ENCODE data around the gene RBM43.
"Not testable (repeated sequence)": the region's sequence is repeated elsewhere in the genome, so short reads cannot be mapped to it uniquely, and the experiment has no call there.

RBM43 gene

GRCh38 chr2:151268085-151268484 is 6.4 kb upstream of the RBM43 start:
- no peak for DNase-seq (ENCODE audit: low spot score)

GRCh38 chr2:151267537-151267936 is 5.9 kb upstream of the RBM43 start:
- DNase-seq (ENCODE audit: low spot score): no peak

- DNase-seq (ENCODE audit: low spot score): no peak
Observed at GRCh38 chr2:151265991-151266390, 4.3 kb upstream of the RBM43 start.

DNA sequence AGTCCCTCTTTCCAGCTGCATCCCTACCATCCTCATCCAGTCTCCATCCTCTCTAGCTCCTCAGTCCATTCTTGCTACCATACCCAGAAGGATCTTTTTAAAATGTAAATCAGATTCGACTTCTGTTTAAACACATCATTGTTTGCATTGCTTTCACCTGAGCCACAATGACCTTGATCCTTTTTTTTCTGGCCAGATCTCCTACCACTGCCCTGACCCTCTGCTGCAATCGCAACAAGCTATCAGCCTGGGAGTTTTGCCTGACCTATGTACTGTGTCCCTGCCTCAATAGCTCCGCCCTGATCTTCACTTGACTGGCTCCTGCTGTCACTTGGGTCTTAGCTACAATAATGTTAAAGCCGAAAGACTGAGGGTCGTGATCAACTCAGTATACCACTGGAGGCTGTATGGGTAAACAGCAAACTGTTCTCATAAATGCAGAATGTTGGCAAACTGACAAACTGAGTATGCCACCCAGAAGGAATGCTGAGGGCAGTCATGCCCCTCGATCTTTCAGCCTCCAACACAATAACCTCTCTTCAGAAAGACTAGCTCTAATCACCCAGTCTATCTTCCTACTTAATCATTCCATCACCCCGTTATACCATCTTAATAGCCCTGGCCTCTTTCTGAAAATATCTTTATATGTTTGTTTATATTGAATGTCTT is 2.6 kb upstream of the RBM43 start:
- DNase-seq (ENCODE audit: low spot score): peak; percentile 67

GRCh38 chr2:151262629-151263028 is 966 bp upstream of the RBM43 start:
- DNase-seq (ENCODE audit: low spot score): no peak

DNA sequence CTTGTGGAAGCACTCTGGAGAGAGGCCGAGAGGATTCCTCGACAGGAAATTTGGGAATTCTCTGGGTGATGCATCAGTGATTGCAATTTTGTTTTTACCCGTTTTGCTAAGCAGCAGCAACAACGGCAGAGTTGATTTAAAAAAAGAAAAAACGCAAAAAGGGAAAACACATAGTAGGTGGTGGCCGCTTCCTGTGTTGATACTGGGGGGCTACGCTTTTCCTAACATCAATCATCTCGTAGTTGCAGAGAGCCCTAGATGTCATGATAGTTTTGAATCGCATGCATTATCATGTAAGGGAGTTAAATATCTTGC is 271 bp upstream of the RBM43 start:
- no peak for DNase-seq (ENCODE audit: low spot score)

DNA sequence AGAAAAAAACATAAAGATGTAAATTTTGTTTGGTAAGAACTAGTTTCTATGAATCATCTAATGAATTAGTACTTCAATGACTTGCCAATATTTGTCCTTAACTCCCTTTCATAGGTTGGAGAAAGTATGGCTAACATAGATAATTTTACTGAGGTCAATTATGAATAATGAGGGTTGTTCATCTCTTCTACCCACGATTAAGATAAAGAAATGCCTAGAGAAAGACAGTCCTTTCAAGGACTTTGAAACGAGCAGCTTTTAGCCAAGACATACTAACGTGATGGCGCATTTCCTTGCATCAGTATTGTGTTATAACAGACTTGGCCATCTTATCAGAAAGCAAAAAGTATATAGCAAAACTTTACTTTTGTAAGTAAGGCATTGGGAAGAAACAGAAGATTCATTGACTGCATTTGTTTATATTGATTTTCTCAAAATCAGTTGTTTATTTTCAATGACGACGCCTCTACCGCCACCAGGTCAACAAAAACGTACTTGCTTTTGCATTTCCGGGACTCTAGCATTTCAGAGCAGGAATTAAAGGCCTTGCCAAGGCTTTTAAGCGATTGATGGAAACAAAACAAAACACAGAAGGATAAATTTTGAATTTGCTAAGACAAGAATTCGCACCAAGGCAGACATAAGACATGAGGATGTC is 961 bp downstream of the RBM43 start:
- DNase-seq (ENCODE audit: low spot score): peak; percentile 43

DNA sequence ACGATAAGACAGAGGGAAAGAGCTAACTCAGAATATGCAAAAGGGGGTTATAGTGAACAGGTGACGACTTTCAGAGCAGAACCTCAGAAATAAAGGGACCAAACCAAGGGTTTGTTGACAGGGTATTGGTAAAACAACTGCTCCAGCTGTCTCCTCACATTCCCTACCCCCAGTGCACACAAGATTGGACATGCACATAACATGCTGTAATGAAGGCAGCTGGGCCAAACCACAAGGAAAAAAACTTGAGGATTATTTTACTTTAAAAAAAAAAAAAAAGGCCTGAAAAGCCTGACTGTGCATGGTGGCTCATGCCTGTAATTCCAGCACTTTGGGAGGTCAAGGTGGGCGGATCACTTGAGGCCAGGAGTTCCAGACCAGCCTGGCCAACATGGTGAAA is 3.5 kb downstream of the RBM43 start:
- DNase-seq (ENCODE audit: low spot score): peak; percentile 51

DNA sequence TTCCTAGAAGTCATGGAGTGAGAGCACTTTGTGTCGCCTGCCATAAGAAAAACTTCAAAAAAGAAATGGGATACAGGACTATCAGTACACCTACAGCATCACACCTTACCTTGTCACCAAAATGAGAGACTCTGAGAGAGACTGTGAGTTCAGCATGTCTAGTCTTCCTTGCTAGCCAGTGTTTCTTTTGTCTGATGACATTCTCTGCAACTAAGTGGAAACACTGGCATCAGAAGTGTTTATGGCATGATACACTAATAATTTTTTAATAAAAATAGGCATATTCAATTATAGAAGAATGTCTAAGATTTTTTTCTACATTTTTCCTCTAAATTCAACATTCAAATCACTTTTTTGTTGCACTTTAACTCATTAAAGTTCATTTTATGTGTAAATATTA is 9.0 kb downstream of the RBM43 start:
- no peak for DNase-seq (ENCODE audit: low spot score)

DNA sequence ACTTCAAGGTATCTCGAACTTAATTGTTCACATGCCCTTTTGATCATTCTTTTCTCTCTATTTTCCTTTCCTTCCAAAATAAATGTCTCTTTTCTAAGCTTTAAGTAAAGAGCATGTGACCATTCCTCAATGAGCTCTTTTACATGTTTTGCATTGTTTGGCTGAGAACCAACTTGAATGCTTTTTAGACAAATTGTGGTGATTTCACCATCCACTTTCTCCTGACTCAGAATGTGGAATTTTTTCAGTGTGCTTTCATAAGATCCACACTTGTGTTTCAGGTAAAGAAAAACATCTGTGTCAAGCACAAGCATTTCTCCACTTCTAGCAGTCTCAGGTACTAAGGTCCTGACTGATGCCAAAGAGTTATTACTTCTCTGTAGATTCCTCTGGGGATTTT is 10.7 kb downstream of the RBM43 start:
- DNase-seq (ENCODE audit: low spot score): no peak

- no peak for DNase-seq (ENCODE audit: low spot score)
Observed at GRCh38 chr2:151247432-151247831, 14.2 kb downstream of the RBM43 start.

- no peak for DNase-seq (ENCODE audit: low spot score)
Observed at GRCh38 chr2:151246152-151246551, 15.5 kb downstream of the RBM43 start.

DNA sequence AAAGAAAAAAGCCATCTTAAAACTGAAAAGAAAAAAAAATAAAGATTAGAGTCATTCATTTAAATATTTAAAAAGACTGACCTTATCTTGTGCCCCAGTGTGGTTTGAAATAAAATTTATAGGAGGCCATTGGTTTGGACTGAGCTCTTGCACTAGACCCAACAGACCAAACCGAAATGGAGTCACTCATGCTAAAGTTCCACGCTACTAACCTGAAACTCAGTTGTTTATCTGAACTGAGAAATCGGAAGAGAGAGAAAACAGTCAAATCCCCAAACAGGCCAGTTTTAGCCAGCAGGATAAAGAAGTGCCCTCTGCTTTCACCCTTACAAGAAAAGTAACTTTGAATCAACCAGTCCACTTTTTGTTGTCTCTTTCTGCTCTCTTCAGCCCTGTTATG is 18.2 kb downstream of the RBM43 start:
- DNase-seq (ENCODE audit: low spot score): no peak

GRCh38 chr2:151241224-151241623 is 20.4 kb downstream of the RBM43 start:
- peak; percentile 18 for DNase-seq (ENCODE audit: low spot score)

DNA sequence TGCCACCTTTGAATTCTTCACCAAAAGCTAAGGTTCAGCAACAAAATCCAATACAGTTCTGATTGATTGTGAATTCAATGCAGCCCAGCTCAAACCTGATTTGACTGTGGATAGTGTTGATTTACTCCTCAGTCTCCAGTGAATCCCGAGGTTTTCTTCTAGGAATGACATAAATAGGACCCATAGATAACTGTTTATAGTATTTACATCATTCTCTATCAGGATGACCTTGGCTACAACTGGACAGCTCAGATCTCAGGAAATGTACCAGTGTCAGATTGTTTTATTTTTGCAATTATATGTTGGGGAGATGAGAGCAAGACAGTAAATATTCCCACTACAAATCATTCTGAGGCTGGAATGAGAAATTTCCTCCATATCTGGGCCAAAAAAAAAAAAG is 21.2 kb downstream of the RBM43 start:
- DNase-seq (ENCODE audit: low spot score): no peak

- no peak for DNase-seq (ENCODE audit: low spot score)
Observed at GRCh38 chr2:151239624-151240023, 22.0 kb downstream of the RBM43 start.

DNA sequence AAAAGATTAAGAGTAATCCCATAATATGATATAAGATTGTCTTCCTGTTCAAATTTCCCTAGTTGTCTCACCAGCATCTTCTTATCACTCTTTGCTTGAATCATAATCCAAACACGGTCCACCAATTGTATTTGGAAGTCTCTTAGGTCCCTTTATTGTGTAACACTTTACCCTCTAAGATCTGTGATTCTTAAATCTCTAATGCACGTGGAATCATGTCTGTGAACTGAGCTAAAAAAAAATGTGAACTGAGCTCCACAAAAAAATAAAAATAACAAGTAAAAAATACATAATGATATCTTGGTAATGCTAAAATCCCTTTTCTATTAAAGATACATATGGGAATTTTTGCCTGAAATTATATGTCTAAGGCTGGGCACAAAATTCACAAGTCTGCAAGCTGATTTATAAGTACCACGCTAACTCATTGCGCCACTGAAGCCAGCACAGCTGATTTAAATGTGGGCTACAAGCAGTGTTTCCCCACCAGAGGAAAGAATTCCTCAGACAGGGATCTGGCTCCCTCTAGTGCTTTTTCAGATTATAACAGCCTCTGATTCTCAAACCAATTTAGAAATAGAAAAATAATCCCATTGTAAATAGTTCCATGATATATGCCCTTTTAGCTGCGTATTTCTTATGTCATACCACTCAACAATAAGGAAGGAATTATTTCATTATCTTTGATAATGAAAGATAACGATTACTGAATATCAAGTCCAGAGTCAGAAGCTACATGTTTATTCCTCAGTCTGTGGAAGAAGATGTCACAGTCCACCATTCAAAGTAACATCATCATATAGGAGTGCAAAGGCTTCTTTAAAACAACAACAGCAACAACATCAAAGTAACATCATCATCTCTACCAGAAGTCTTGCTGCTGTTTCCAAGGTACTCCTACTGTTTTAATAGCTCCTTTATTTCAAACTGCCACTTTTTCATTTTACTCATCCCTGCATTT is 22.9 kb downstream of the RBM43 start:
- peak; percentile 69 for DNase-seq (ENCODE audit: low spot score)

DNA sequence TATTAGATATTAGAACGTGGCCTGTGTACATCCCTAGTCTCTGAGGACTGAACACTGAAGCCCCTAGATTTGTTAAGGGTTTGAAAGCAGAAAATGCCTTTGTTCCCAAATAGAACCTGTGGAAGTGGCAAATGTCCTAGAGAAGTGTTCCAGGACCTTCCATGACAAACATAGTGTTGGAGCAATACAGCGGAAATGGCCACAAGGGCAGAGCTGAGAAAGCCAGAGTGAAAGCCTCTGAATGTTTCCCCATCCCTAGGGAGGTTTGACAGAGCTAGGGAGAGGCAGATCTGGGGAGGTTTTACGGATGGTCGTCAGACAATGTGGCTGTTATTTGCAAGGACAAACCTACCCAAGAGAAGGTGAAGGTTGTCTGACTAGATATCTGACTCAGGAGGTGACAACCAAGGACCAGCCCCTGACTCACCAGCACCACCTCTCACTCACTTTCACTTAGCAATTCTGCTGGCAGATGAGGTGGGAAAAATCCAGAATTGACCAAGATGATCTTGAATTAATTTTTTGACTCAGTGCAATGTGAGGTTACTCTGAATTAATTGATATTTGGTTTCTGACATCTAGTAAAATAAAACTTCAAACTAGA is 24.1 kb downstream of the RBM43 start:
- DNase-seq (ENCODE audit: low spot score): peak; percentile 70

DNA sequence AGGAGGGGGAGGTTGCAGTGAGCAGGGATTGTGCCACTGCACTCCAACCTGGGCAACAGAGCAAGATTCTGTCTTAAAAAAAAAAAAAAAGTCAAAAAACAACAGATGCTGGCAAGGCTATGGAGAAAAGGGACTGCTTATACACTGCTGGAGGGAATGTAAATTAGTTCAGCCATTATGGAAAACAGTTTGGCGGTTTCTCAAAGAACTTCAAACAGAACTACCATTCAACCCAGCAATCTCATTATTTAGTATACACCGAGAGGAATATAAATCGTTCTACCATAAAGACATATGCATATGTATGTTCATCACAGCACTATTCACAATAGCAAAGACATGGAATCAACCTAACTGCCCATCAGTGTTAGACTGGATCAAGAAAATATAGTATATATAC is 27.9 kb downstream of the RBM43 start:
- not testable (repeated sequence) for DNase-seq (ENCODE audit: low spot score)

- DNase-seq (ENCODE audit: low spot score): not testable (repeated sequence)
Observed at GRCh38 chr2:151233288-151233687, 28.4 kb downstream of the RBM43 start.

DNA sequence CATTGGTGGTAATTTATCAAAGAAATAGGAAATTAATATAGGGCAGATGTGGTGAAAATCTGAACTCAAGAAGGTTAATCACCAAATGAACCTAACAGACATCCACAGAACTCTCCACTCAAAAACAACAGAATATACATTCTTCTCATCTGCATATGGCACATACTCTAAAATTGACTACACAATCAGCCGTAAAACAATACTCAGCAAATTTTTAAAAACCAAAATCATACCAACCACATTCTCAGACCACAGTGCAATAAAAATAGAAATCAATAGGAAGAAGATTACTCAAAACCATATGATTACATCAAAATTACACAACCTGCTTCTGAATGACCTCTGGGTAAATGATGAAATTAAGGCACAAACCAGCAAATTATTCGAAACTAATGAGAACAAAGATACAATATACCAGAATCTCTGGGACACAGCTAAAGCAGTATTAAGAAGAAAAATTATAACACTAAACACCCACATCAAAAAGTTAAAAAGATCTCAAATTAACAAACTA is 31.0 kb downstream of the RBM43 start:
- DNase-seq (ENCODE audit: low spot score): no peak

DNA sequence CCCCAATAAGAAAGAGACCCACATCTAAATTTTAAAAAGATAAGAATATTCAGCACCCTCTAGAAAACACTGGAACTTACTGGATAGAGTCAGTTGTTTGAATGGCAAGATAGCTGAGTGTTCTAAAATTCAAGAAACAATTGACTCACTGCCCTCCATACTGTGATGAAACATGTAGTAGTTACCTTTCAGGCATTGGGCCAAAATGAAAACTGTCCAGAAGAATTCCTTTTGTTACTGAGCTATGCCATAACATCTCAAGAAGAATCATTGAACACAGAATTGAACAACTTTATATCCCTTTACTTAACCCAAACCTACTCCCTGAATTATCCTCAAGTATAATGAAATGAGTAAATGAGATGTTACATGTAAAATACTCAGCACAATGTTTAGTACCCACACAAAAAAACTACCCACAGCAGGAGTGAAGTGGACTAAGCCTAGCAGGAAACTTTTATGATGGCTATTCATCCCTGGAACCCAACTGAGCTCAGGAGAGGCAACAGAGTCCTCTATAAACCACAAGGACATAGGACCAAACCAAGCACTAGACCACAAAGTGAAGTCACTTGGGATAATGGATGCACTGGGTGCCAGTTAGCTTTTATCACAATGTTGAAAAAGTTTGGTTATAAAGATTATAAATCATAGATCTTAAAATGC is 32.7 kb downstream of the RBM43 start:
- DNase-seq (ENCODE audit: low spot score): no peak
